Measurements from ENCODE around the gene NKX6-2.

Gene NKX6-2

DNA sequence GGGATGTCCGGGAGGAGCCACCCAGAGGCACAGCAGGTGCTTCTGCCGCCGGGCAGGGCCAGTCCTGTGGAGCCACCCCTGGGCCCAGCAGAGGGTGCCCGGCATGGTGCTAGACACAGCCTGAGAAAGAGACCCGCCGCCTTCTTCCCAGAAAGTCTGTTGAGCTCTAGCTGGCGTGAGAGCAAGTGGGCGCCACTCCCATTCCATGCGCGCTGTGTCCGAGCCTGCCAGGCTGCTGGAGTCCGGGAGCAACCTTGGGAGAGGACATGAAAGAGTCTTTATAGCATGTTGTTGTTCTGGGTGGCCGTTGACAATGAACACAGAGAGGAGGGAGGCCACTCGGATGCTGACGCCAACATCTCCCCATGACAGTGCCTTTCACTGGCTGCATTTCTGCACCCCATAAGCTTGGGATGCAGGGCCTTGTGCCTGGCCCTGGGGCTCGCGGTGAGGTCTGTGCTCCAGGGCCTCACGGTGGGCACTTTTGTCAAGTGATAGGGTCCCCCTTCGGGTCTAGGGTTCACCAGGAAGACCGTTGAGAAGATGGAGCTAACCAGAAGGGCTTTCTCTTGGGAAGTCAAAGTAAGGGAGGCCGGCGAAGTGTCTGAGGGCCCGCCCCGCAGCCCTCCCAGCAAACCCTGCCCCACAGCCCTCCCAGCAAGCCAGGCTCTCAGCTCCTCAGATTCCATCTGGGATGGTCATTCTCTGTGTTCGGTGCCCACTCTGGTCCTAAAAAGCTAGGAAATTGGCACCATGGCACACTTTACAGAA is 47.3 kb downstream of the NKX6-2 start:
- no peaks in the 10 kb centered on the region for H3K36me3 ChIP-seq (ENCODE audit: insufficient read depth, low read length)
- H3K4me1 ChIP-seq (ENCODE audit: control insufficient read depth, insufficient read depth, low read length) = no peaks in the 10 kb centered on the region
- no peaks in the 10 kb centered on the region for H3K27me3 ChIP-seq (ENCODE audit: control insufficient read depth, insufficient read depth, low read length)
- no peak overlapping the region for H3K4me2 ChIP-seq (ENCODE audit: low read length)
- no peaks in the 10 kb centered on the region for H3K9me3 ChIP-seq (replicated peaks; ENCODE audit: low read length)
- no peak overlapping the region for H3K9ac ChIP-seq (ENCODE audit: low read depth, low read length)
- no peak overlapping the region for H3K4me3 ChIP-seq (ENCODE audit: low read length)

DNA sequence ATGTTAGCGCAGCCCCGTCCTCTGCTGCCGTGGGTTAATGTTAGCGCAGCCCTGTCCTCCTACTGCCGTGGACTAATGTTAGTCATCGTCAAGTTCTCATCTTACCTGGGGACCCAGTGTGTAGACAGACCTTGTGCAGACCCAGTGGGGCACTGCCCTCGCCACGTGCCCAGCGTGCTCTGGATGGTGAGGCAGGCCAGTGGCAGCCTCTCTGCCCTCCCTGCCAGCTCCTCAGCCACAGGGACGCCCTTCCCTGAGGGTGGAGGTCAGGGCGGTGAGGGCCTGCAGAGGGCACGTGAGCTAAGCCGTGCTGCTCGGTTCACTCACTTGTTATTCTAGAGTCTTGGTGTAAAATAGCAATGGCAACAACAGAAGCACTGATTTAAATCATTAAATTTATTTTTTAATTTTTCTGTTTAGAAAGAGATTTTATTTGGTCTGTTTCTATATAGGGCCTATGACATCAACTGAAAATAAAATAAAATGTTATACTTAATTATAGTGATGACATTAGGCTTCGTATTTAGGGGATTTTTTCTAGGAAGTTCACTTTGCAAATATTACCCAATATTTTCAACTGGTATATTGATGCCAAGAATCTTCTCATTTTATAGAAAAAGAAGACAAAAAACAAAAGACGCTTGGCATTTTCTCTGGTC is 48.4 kb downstream of the NKX6-2 start:
- Histone ChIP-seq H3K4me3 (ENCODE audit: low read length) (no peak overlapping the region), H3K9me3 (replicated peaks; ENCODE audit: low read length) (no peaks in the 10 kb centered on the region), H3K27me3 (ENCODE audit: control insufficient read depth, insufficient read depth, low read length) (no peaks in the 10 kb centered on the region), H3K36me3 (ENCODE audit: insufficient read depth, low read length) (no peaks in the 10 kb centered on the region), H3K4me2 (ENCODE audit: low read length) (no peak overlapping the region), H3K4me1 (ENCODE audit: control insufficient read depth, insufficient read depth, low read length) (no peaks in the 10 kb centered on the region), H3K9ac (ENCODE audit: low read depth, low read length) (no peak overlapping the region)

DNA sequence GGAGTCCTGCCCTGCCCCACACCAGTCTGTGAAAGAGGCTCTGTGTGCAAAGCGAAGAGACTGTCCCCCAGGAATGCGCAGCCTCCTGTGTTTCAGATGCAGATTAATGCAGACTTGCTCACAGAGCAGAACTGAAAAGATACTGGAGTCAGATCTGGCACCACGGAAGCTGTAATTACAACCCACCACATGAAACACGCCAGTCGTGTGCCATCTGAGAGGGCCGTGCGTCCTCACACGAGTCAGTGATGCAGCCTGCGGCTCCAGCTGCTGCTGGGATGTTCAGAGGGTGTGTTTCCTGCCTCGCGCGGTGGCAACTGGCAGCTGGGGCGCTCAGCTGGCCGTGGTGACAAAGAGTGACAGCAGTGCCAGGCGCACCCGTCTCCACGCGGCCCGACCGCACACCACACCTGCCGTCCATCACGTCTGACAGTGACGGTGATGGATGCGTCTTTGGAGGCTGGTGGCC is 50.0 kb downstream of the NKX6-2 start:
- Histone ChIP-seq H3K36me3 (ENCODE audit: insufficient read depth, low read length) (no peaks in the 10 kb centered on the region), H3K27me3 (ENCODE audit: control insufficient read depth, insufficient read depth, low read length) (no peaks in the 10 kb centered on the region), H3K9ac (ENCODE audit: low read depth, low read length) (no peak overlapping the region), H3K4me3 (ENCODE audit: low read length) (no peak overlapping the region), H3K9me3 (replicated peaks; ENCODE audit: low read length) (no peaks in the 10 kb centered on the region), H3K4me1 (ENCODE audit: control insufficient read depth, insufficient read depth, low read length) (no peaks in the 10 kb centered on the region), H3K4me2 (ENCODE audit: low read length) (no peak overlapping the region)

DNA sequence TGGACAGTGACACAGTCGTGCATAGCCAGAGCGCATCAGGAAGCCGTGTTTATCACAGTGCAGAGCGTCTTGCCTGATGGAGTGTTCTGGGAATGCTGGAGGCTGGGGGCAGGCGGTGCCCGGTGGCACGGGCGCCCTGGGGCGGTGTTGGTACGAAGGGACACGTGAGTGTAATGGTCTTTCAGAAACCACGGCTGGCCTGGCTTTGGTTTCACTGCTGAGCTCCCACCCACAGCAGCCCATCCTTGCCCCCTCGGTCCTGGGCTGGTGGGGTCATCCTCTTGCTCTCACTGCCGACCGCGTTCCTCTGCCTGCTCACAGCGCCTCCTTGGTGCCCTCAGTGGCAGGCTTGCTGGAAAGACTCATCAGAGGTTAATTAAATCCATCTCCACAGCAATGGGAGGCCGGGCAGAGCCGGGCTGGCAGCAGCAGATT is 50.6 kb downstream of the NKX6-2 start:
- no peaks in the 10 kb centered on the region for H3K9me3 ChIP-seq (replicated peaks; ENCODE audit: low read length)
- H3K4me3 ChIP-seq (ENCODE audit: low read length) = no peak overlapping the region
- H3K36me3 ChIP-seq (ENCODE audit: insufficient read depth, low read length) = no peaks in the 10 kb centered on the region
- no peak overlapping the region for H3K9ac ChIP-seq (ENCODE audit: low read depth, low read length)
- no peaks in the 10 kb centered on the region for H3K27me3 ChIP-seq (ENCODE audit: control insufficient read depth, insufficient read depth, low read length)
- no peak overlapping the region for H3K4me2 ChIP-seq (ENCODE audit: low read length)
- H3K4me1 ChIP-seq (ENCODE audit: control insufficient read depth, insufficient read depth, low read length) = no peaks in the 10 kb centered on the region

DNA sequence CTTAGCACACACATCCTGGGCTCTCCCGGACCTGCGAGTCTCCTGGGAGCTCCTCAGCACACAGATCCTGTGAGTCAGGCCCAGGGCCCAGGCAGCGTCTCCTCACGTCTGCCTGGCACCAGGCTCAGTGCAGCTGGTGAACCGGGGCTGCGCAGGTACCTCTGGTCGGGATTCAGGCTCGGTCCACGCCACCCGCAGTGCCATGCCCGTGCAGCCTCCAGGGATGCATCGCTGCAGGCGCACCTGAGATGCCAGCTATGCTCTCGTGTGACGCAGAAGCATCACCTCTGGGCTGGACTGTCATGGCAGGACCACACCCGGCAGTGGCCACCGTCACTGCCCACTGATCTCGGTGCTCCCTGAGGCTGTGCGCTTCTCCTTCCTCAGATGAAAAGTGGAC is 52.0 kb downstream of the NKX6-2 start:
- H3K9ac ChIP-seq (ENCODE audit: low read depth, low read length) = no peak overlapping the region
- H3K36me3 ChIP-seq (ENCODE audit: insufficient read depth, low read length) = no peaks in the 10 kb centered on the region
- no peaks in the 10 kb centered on the region for H3K27me3 ChIP-seq (ENCODE audit: control insufficient read depth, insufficient read depth, low read length)
- H3K4me1 ChIP-seq (ENCODE audit: control insufficient read depth, insufficient read depth, low read length) = no peaks in the 10 kb centered on the region
- H3K9me3 ChIP-seq (replicated peaks; ENCODE audit: low read length) = no peaks in the 10 kb centered on the region
- H3K4me3 ChIP-seq (ENCODE audit: low read length) = no peak overlapping the region
- no peak overlapping the region for H3K4me2 ChIP-seq (ENCODE audit: low read length)

Data from skeletal muscle satellite cell (primary cell).